ENCODE results near the gene TMPRSS7.

The TMPRSS7 gene

GRCh38 chr3:112097378-112097777 lies 62.8 kb downstream of the TMPRSS7 start:
- Histone ChIP-seq H3F3A (ENCODE audit: insufficient read depth) (no peaks in the 10 kb centered on the region), H3K9me3 (ENCODE audit: insufficient read depth, low read length) (no peaks in the 10 kb centered on the region), H3K27ac (ENCODE audit: low read depth, low read length) (no peak overlapping the region), H2AFZ (ENCODE audit: low read depth, low read length, severe bottlenecking) (no peak overlapping the region), H4K20me1 (ENCODE audit: low read depth, low read length) (no peaks in the 10 kb centered on the region), H3K9me2 (replicated peaks; ENCODE audit: insufficient read depth, low read length) (no peaks in the 10 kb centered on the region), H3K4me3 (ENCODE audit: insufficient read depth, low read length, poor library complexity, severe bottlenecking) (no peak overlapping the region), H3K79me2 (ENCODE audit: insufficient read depth, low read length) (no peaks in the 10 kb centered on the region), H3K27me3 (ENCODE audit: low read length) (no peaks in the 10 kb centered on the region), H3K4me2 (ENCODE audit: low read depth, low read length, poor library complexity, severe bottlenecking) (no peak overlapping the region), H3K36me3 (ENCODE audit: low read length) (0 out of 2 replicates have a peak, but pooled peaks cover 2% of the 10 kb centered on the region), H3K9ac (ENCODE audit: low read length) (no peak overlapping the region)
- TF ChIP-seq EZH2phosphoT487 (conservative IDR thresholded peaks at IDR 0.05; ENCODE audit: low read length): no peak
- TF ChIP-seq CTCF (IDR thresholded peaks at IDR 0.05; ENCODE audit: insufficient read depth, low read length, poor library complexity, severe bottlenecking): no peak

- H3F3A ChIP-seq (ENCODE audit: insufficient read depth): no peaks in the 10 kb centered on the region
- H3K9me2 ChIP-seq (replicated peaks; ENCODE audit: insufficient read depth, low read length): no peaks in the 10 kb centered on the region
- no peaks in the 10 kb centered on the region for H3K36me3 ChIP-seq (ENCODE audit: low read length)
- H3K4me3 ChIP-seq (ENCODE audit: insufficient read depth, low read length, poor library complexity, severe bottlenecking): no peak overlapping the region
- H3K79me2 ChIP-seq (ENCODE audit: insufficient read depth, low read length): no peaks in the 10 kb centered on the region
- H3K4me2 ChIP-seq (ENCODE audit: low read depth, low read length, poor library complexity, severe bottlenecking): no peak overlapping the region
- H3K27me3 ChIP-seq (ENCODE audit: low read length): no peaks in the 10 kb centered on the region
- no peak overlapping the region for H2AFZ ChIP-seq (ENCODE audit: low read depth, low read length, severe bottlenecking)
- no peaks in the 10 kb centered on the region for H4K20me1 ChIP-seq (ENCODE audit: low read depth, low read length)
- no peak overlapping the region for H3K27ac ChIP-seq (ENCODE audit: low read depth, low read length)
- no peaks in the 10 kb centered on the region for H3K9me3 ChIP-seq (ENCODE audit: insufficient read depth, low read length)
- no peak overlapping the region for H3K9ac ChIP-seq (ENCODE audit: low read length)
- TF ChIP-seq CTCF (IDR thresholded peaks at IDR 0.05; ENCODE audit: insufficient read depth, low read length, poor library complexity, severe bottlenecking) (no peak), EZH2phosphoT487 (conservative IDR thresholded peaks at IDR 0.05; ENCODE audit: low read length) (no peak)
These were observed 67.4 kb downstream of the TMPRSS7 start for GRCh38 chr3:112101916-112102315.

GRCh38 chr3:112104774-112105173 lies 70.2 kb downstream of the TMPRSS7 start:
- Histone ChIP-seq H3K4me2 (ENCODE audit: low read depth, low read length, poor library complexity, severe bottlenecking) (no peak overlapping the region), H2AFZ (ENCODE audit: low read depth, low read length, severe bottlenecking) (no peak overlapping the region), H3K9me3 (ENCODE audit: insufficient read depth, low read length) (no peaks in the 10 kb centered on the region), H3K9ac (ENCODE audit: low read length) (no peak overlapping the region), H3F3A (ENCODE audit: insufficient read depth) (no peaks in the 10 kb centered on the region), H3K79me2 (ENCODE audit: insufficient read depth, low read length) (no peaks in the 10 kb centered on the region), H3K27ac (ENCODE audit: low read depth, low read length) (no peak overlapping the region), H3K27me3 (ENCODE audit: low read length) (no peaks in the 10 kb centered on the region), H3K4me3 (ENCODE audit: insufficient read depth, low read length, poor library complexity, severe bottlenecking) (no peak overlapping the region), H3K9me2 (replicated peaks; ENCODE audit: insufficient read depth, low read length) (no peaks in the 10 kb centered on the region), H3K36me3 (ENCODE audit: low read length) (no peaks in the 10 kb centered on the region), H4K20me1 (ENCODE audit: low read depth, low read length) (no peaks in the 10 kb centered on the region)
- TF ChIP-seq CTCF (IDR thresholded peaks at IDR 0.05; ENCODE audit: insufficient read depth, low read length, poor library complexity, severe bottlenecking) (no peak), EZH2phosphoT487 (conservative IDR thresholded peaks at IDR 0.05; ENCODE audit: low read length) (no peak)

Measured in SU-DHL-6 (cell line).